Embryonic facial prominence (tissue), 1 donor: ENCODE data around the gene KCNT2.

Experiments
- DNase-seq: peaks from one replicate; pipeline ENCODE4 v3.0.0-alpha.2; 2016; ENCODE audit errors: extremely low spot score

KCNT2 gene

GRCh38 chr1:196207612-196208217, 400.5 kb downstream of the KCNT2 start:
- no peak for DNase-seq

DNA sequence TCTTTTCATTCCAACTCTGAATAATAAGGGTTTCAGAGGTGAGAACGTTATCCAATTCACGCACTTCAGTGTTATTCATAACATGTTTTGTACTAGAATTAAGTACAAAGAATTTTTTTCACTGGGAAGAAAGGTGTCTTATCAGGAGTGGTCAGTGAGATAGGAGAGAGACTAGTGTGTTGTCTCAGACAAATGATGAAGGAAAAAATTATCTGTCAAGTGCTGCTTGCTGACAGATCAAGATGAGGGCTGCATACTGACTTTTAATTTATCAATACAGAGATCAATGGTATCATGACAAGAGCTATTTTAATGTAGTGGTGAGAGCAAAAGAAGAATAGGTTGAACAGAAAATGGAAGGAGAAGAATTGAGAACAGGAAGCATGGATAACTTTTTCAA, 402.4 kb downstream of the KCNT2 start:
- no peak for DNase-seq

DNA sequence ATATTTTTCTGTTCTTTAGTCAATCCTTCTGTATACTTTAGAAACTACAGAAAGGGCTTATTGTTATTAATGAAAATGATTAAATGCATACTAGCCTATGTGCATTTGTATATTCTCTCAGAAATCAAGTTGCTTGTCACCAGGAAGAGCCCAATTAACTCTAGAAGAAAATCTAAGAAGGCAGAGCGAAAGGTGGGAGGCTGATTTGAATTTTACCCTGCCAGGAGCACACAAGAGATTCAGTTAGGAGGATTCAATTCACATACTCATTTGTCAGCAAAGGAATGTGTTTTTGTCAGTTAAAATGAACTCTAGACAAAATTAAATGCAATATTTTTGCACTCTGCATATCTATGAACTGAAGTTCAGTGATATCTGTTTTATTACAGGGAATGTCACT, 411.8 kb downstream of the KCNT2 start:
- DNase-seq, result no peak

- no peak for DNase-seq
Measured at GRCh38 chr1:196193896-196194559, 414.2 kb downstream of the KCNT2 start.

DNA sequence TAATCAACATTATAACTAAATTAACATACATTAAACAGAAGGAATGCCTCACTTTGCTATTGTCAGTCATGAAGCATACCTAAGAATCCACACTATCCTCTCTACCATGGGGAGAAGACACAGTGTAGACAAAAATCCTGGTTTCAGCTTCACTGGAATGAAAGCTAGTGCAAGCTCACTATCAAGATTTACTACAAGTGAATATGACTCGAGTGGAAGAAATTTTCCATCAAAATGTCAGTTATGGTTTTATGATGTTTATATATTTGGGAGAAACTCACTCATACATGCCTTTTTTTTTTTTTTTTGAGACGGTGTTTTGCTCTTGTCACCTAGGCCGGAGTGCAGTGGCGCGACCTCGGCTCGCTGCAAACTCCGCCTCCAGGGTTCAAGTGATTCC, 424.3 kb downstream of the KCNT2 start:
- no peak for DNase-seq

DNA sequence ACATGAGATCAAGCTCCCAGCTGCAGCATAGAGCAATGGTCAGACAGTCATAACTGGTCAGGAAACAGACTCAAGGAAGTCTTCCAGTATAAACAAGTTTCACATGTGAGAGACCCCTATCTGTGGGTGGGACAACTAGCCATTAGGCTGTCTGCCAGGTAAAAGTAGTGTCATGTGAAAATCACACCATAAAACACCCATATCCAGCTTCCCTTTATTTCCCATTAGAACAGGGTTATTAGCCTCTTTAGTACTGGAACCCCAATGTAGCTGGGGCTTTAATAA, 426.7 kb downstream of the KCNT2 start:
- no peak for DNase-seq

DNA sequence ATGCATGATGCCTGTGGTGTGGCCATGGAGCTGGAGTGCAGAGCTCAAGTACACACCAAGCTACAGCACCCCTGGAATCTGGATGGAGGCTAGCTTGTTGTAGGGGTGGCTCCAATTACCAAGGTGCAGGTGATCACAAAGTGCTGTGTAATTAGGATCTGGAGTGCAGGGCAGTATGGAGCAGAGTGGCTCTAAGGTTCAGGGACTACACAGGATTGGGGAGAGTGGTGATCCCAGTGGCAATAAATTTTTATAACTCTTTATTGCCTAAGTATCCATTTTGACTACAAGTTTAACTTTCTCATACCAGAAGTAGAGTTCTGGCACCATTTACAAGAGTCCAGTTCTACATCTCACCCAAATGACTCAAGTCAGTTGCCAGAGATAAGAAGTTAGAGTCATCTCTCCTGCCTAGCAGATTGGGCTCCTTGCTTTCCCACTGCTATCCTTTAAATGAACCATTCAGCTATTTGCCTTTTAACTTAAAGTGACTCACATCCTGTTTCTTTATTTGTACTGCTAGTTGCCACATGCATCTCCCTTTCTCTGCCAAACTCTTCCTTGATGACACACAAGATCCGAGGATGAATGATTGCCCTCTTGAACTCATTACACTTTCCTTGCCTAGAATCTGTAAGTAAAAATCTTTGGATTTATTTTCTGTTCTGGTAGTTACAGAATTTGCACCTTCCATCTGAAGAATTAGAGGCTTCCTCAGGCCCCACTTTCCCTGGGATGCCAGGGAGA, 427.2 kb downstream of the KCNT2 start:
- DNase-seq, result no peak

GRCh38 chr1:196178083-196178635, 430.1 kb downstream of the KCNT2 start:
- DNase-seq, result no peak
